ENCODE measurements around the gene RANBP3L. TPM values are rescaled to one million over a fixed set of nuclear protein-coding genes. Genes with fewer than 3 reads are reported as not detected.

RANBP3L gene
- total RNA-seq, 1 experiment from 2014 or later: not detected

- Histone ChIP-seq H3K23me2 (ENCODE audit: insufficient read length, low read depth, low read length, poor library complexity, severe bottlenecking) (no peaks in the 10 kb centered on the region), H3K4ac (ENCODE audit: low read depth, low read length) (no peak overlapping the region), H2AFZ (ENCODE audit: low read length) (no peak overlapping the region), H2BK15ac (ENCODE audit: low read depth, low read length) (no peak overlapping the region), H2BK120ac (ENCODE audit: low read depth, low read length, poor library complexity, severe bottlenecking) (no peak overlapping the region), H3K14ac (ENCODE audit: insufficient read depth, low read length) (no peak overlapping the region), H3K9ac (ENCODE audit: extremely low read depth, insufficient read length, low read length) (no peak overlapping the region), H3K18ac (ENCODE audit: insufficient read length, low read depth, low read length) (no peak overlapping the region), H3K27ac (ENCODE audit: insufficient read length, low read depth, low read length) (no peak overlapping the region), H3K79me1 (ENCODE audit: insufficient read depth, low read depth, low read length, poor library complexity, severe bottlenecking) (no peaks in the 10 kb centered on the region), H3K27me3 (ENCODE audit: insufficient read depth, low read length) (no peaks in the 10 kb centered on the region), H3K9me3 (ENCODE audit: control insufficient read depth, low read depth, low read length) (no peaks in the 10 kb centered on the region), H3K79me2 (ENCODE audit: insufficient read depth, low read length) (no peaks in the 10 kb centered on the region), H4K91ac (ENCODE audit: insufficient read length, low read depth, low read length) (no peak overlapping the region), H2AK5ac (ENCODE audit: insufficient read length, low read length) (no peak overlapping the region), H3K4me2 (ENCODE audit: insufficient read depth, insufficient read length, low read length) (no peak overlapping the region), H4K5ac (ENCODE audit: insufficient read length, low read depth, low read length) (no peak overlapping the region), H3K4me1 (ENCODE audit: insufficient read depth, low read length) (no peaks in the 10 kb centered on the region), H4K8ac (replicated peaks; ENCODE audit: insufficient read length, low read depth, low read length) (no peak overlapping the region), H4K20me1 (ENCODE audit: control insufficient read depth, insufficient read depth, insufficient read length) (no peaks in the 10 kb centered on the region), H2BK5ac (ENCODE audit: insufficient read length, low read length) (no peak overlapping the region), H3K23ac (ENCODE audit: insufficient read length, low read depth, low read length) (no peak overlapping the region), H3T11ph (ENCODE audit: low read length) (no peak overlapping the region), H3K56ac (ENCODE audit: insufficient read length, low read depth, low read length) (no peak overlapping the region), H2BK12ac (ENCODE audit: insufficient read length, low read depth, low read length) (no peak overlapping the region), H2BK20ac (ENCODE audit: low read depth, low read length, poor library complexity, severe bottlenecking) (no peak overlapping the region)
- Mint-ChIP-seq H3K4me3 (no peak overlapping the region), H3K27ac (no peak overlapping the region), H3K4me1 (peaks cover 0 to 3% of the 10 kb centered on the region in 2 experiments; a peak in 1 of 4 replicates), H3K9me3 (no peaks in the 10 kb centered on the region), H3K36me3 (ENCODE audit: insufficient read depth in 1 of 3, low read depth in 3 of 3) (no peaks in the 10 kb centered on the region), H3K27me3 (ENCODE audit: low read depth) (no peaks in the 10 kb centered on the region)
- DNase-seq: no peak
- WGBS (ENCODE audit: extremely low coverage, insufficient read length, low lambda C conversion rate): no CpG with 5 or more reads among the region's 4 CpGs
- TF ChIP-seq CTCF (conservative IDR thresholded peaks at IDR 0.05): no peak
Observed at GRCh38 chr5:36253575-36253974, 48.1 kb downstream of the RANBP3L start.
